GM19468 (cell line): ENCODE measurements around the gene FAM163A.
"Not testable (repeated sequence)": the region's sequence is repeated elsewhere in the genome, so short reads cannot be mapped to it uniquely, and the experiment has no call there.

Experiments
- ATAC-seq: cut with Tn5 transposase; IDR thresholded peaks from one replicate; pipeline ENCODE4 v1.9.1; 2021; ENCODE audit warnings: mild to moderate bottlenecking, moderate library complexity, moderate number of reproducible peaks; ENCODE audit not compliant: unreplicated experiment; ENCODE audit errors: extremely low read depth

Gene FAM163A

DNA sequence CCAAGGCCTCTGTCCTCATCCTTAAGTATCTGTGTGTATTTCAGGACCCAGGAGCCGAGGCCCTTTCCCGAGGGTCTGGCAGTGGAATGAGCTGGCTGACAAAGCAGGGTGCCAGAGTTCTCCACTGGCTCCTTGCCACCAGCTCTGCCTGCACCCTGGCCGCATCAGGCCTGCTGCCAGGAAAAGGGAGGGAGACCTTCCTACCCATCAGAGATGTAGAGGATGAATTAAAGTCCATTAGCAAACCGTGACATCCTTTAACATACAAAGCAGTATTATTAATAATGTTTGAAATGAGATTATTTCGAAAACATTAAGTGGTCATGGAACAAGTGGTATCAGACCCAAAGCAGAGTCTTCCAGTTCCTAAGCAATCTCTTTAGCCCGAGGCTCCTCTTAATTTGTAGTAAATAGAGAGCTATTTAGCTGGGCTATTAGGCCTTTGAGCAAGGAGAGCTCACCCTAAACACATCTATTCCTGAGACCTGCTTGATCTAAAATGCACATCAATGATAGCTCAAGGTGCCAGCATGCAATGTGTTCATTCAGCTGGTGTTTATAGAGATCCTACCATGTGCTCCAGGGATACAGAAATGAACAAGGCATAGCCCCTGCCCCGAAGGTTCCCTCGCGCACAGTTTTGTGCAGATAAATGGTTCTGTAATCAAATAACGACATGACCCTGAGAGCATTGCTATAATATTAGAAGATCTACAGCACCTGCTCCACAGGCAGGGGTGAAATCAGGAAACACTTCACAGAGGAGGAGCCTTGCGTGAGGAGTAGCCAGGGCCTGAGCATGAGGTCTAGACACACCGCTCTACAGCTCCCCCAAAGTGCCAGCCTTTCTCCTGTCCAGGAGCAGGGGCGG lies 44.0 kb downstream of the FAM163A start:
- ATAC-seq = no peak

DNA sequence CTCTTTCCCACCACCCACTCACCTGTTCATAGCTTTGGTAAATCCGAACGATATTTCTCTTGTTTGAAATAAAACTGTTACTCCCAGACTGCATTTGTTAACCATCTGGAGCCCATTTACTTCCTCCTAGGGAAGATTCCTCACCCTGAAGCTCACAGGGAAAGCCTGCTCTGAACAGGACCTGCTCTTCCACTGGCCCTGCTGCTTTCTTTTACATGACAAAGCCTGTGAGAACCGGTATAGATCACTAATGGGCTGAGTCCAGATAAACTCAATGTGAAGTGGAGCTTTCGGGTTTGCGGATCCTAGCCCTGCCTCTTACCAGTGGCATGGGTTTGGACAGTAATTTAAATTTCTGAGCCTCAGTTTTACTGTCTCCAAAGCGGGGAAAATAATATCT lies 45.2 kb downstream of the FAM163A start:
- ATAC-seq = no peak

DNA sequence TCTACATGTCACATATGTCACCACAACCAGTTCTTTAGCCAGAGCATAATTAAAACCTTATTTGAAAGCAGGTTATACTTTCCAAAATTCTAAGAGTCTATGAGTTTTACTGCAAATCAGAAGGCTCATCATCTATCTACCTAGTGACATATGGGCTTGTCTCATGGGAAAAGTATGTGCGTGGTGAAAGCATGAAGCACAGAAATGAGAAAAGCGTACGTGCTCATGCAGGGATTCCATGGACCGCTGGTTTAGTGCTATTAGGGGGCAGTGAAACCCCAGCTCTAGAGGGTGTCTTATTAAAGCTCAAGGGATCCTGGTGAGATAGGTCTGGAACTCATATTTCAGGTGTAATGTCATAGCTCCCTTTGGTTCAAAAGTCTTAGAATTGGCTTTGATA lies 50.2 kb downstream of the FAM163A start:
- ATAC-seq = no peak

DNA sequence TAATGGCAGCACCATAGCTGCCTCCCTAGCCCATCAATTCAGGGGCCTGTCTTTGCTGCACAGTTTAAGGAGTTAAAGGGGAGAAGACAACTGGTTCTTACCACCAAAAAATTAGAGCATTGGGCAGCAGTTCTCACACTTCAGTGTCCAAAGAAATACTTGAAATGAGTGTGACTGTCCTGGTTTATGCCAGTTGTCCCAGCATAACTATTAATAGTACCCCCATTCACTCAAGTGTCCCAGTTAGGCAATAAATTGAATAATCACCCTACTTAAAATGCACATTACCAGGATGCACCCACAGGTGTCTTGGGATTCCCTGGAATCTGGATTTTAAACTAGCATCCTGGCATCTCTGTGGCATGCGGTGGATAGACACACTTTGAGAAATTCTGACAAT lies 51.1 kb downstream of the FAM163A start:
- no peak for ATAC-seq

DNA sequence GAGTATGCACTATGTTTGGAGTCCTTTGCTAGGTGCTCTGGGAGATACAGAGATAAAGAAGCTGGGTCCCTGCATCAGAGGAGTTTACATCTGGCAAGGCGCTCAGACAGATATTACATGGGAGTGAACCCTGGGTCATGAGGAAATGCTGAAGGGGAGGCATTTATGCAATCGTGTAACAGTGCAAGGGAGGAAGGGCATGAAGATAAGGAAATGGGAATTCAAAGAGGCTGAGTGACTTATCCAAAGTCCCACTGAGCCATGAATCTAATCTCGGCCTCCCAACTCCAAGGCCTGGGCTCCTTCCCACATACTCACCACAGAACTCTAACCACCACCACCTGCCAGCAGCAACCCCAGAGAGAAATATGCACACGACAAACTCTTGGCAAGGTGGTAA lies 51.6 kb downstream of the FAM163A start:
- no peak for ATAC-seq

DNA sequence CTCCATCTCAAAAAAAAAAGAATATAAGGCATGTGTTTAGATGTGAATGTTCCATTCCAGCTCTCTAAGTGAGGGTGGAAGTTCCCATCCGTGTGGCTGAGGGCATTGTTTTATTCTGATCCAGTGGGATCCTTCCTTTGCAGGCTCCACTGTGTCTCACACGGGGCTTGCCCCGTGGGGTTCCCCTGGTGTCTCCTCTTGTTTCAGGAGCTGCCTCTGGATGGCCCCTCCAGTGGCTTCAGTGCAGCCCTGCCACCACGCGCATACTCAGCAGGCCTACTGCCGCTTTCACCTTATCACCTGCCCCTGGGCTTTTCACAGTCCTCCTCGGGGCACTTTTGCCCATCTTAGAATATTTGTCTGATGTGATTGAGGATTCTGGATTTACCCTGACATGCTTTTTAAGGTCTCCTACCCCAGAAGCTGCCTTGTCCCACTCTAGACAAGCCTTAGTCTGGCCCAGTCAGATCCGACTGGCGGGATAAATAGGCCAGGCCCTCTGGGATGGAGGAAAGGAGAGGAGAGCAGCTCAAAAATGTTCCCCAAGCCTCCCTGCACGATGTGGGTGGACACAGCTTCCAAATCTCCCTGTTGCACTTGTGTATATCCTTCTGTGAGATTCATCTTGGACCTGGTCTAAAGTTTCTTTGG lies 55.2 kb downstream of the FAM163A start:
- no peak for ATAC-seq

DNA sequence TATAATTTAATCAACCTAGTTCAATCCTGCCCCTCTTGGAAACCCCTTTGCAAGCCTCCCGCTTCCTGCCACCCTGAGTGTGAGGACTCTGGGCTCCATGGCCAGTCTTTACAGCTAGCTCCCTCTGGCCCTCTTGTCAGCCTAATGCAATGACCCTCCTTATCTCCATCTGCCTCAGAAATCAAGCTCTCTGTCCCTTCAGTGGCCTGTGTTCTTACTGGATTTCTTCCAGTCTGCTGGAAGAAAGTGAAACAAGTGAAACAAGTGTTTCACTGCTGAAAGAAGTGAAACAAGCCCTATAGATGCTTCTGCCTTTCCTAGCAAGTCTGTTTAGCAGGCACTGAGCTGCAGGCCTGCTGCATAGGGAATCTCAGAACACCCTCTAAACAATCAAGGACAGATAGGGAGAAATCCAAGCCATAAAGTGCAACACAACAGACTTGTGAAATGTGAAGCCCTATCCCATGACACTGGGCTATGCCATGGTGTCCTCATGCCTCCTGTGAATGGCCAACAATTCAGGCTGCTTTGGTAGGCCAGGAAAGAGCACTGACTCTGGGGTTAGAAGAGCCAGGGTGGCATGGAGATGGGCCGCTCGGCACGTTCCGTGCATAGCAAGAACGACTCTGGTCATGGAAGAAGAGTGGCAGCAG lies 55.9 kb downstream of the FAM163A start:
- ATAC-seq = no peak

DNA sequence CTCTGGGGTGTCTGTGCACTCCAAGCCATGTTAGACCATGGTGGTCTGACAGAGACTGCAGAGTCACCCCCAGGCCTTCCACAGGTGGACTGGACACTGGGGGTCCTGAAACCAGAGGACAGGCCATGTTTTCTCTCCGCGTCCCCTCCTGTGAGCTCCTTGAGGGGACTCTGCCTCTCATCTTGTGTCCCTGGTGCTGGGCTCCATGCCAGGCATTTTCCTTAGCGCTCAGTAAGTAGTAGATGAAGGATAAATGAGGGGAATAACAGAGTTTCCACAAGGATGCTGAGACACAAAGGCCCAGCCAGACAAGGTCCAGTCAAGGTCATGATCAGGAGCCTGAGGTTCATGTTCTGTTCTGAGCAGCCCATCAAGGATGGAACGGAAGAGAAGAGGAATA lies 57.4 kb downstream of the FAM163A start:
- ATAC-seq = no peak

DNA sequence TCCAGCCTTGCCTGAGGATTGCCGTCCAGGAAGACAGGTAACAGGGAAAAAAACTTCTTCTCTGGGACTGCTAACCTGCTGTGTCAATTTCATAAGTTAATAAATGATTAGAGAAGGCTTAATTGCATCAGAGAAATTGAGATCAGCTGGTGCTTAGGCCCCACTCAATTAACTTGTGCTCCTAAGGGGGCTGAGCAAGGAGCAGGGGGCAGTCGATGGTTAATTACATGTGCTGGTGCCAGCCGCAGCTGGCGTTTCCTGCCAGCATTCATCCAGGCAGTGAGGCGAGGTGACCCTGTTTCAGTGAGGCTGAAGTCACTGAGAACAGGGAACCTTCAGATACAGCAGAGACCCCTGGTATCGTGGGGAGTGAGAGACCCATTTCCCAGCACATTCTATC lies 60.0 kb downstream of the FAM163A start:
- ATAC-seq = no peak

DNA sequence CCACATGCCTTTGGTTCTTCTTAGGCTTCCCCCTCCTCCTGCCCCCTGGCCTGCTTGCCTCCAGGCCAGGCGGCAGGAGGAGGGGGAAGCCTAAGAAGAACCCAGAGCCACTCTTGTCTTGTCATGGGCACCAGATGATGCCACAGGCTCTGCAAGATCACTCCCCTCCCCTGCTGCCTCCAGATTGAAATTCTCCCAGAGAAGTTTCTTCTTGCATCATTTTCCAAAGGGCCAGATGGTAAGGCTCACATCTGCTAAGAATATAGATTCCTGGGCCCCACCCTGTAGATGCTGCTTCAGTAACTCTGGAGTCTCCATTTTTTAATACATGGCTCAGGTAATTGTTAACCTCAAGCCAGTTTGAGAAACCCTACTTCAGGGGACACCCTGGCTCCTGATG lies 60.8 kb downstream of the FAM163A start:
- ATAC-seq = no peak

DNA sequence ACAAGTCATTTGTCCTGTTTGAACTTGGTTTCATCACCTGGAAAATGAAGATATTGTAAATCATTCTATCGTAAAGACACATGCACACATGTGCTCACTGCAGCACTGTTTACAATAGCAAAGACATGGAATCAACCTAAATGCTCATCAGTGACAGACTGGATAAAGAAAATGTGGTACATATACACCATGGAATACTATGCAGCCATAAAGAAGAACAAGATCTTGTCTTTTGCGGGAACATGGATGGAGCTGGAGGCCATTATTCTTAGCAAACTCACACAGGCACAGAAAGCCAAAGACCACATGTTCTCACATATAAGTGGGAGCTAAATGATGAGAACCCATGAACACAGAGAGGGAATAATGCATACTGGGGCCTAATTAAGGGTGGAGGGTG lies 61.3 kb downstream of the FAM163A start:
- not testable (repeated sequence) for ATAC-seq

DNA sequence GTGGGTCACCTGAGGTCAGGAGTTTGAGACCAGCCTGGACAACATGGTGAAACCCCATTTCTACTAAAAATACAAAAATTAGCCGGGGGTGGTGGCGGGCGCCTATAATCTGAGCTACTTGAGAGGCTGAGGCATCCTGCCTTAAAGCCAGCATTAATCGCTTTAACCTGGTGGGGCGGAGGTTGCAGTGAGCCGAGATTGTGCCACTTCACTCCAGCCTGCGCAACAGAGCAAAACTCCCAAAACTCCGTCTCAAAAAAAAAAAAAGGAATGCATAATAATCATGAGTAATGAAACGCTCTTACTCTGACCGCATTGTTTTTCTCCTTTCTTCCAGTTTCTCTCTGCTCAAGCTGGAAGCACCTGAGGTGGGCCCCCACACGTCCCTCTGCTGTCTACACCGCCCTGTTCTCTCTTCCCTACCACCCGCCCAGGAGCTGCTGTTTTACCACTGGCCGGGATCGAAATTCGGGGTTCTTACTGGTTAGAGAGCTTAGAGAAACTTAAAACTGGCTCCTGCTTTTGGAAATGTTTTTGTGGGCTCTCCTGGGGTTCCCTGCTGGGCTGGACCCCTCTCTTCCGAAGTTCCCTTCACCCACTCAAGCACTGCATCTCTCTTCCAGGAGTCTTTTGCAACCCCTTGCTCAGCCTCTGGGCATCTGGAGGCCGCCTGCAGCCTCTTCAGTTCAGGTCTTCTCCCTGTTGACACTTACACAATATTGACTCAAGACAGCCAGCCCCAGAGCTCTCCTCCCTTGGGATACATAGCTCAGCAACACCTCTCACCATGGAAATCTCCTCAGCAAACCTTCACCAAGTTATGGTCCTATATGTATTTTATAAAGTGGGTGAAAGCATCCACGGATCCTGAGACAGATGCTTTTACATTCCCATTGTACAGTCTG lies 62.5 kb downstream of the FAM163A start:
- no peak for ATAC-seq

DNA sequence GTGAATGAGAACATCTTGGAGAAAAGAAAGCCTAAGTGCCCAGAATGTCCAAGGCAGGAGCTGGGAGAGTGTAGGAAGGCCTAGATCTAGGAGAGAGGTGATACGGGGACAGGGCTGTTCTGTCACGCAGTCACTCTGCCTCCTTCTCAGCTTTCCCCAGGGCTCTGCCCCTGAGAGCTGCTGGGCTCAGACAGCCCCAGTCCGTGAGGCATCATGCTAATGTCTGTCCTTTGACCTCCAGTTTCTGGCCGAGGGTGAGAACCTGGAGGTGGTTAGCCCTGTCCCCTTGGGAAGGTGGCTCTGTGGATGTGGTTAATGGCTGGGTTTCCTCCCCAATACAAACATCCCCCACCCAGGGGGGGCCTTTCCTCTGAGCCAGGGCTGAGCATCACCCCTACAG lies 63.2 kb downstream of the FAM163A start:
- no peak for ATAC-seq

DNA sequence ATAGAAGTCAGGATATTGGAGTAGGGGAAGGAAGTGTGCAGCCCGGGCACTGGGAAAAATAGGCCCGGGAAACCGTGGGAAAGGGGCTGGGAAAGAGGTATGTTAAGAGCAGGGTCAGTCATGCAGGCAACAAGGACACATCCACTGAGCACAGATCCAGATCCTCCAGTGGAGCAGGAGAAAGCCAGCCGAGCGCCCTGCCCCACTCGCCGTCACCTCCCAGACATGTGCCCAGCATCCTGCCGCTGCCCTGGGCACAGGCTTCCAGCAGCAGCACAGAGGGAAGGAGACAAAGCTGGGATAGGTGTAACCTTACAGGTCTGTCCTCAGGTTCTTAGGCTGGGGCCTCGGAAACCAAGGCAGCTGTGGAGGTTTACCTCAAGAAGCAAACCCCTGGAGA lies 64.2 kb downstream of the FAM163A start:
- no peak for ATAC-seq

DNA sequence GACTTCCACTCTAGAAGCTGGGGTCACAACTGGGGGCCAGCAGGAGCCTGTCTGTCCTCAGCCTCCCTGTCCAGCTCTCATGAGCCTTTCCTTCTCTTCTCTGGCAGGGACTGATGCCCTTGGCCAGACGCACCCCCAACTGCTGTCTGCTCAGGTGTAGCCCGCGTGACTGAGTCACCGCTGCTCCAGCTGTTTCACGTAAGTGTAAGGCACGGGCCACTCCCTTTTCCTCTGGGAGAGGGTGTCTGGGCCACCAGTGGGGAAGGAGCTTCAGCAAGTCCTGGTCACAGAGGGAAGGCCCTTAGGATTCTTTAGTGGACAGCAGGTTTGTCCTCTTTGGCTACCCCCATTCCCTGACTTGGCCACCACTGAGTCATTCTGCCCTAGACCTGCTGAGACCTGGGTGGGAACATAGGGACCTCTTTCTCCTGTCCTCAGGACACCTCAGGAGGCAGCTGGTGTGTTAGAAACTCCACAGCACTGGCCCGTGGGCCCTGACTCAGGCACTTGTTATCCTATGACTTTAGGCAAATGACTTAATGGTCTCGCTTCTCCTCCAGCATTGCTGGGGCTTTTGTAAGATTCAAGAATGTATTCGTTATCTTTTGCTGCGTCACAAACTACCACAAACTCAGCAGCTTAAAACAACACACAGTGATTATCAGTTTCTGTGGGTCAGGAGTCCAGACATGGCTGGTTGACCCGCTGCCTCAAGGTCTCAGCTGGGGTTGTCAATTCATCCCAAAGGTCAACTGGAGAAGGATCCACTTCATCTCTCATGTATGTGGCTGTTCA lies 64.8 kb downstream of the FAM163A start:
- ATAC-seq = no peak

DNA sequence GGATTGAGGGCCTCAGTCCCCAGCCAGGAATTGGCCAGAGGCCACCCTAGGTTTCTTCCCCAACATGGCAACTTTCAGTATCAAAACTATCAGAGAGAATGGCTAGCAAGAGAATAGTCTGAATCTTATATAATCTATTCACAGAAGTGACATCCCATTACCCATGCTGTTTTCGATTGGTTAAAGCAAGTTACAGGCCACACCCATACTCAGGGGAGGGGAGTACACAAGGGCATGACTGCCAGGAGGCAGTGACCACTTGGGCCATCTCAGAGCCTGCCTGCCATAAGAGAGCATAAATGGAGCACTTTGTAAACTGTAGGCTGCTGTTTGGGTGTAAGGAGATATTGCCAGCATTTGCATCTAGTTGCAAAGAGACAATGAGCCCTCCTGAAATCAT lies 65.4 kb downstream of the FAM163A start:
- no peak for ATAC-seq

DNA sequence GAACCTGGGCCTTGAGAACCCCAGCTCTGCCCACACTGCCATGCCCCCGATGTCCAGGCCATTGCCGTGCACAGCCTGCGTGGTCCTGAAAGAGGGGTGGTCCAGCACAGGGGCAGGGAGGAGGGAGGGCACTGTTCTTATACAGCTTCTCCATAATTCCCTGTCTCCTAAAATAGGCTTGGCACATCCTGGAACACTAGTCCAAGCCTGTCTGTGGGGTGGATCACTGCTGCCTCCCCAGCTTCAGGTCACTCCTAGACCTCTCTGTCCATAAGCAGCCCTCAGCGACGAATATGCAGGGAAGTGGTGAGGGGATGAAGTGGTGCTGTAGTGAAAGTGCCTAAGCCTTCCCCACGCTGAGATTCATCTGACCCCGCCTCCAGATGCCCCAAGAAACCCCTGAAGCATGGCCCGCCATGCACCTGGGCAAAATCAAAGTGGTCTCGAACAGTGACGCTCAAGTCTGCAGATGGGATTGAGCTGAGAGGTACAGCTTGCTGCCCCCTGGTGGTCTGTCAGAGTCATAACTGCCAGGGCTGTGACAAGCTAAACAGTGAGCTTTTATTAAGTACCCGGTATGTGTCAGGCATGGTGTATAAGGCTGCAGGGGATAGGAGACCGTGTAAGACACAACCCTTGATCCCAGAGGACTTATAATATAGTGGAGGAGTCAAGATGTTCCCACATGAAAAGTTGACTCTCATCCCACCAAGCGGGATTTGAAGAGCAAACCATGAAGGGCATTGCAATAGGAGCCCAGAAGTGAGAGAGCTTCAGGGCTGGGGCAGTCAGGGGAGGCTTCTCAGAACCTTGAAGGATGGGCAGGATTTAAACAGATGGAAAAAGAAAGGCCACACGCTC lies 66.6 kb downstream of the FAM163A start:
- ATAC-seq = no peak

DNA sequence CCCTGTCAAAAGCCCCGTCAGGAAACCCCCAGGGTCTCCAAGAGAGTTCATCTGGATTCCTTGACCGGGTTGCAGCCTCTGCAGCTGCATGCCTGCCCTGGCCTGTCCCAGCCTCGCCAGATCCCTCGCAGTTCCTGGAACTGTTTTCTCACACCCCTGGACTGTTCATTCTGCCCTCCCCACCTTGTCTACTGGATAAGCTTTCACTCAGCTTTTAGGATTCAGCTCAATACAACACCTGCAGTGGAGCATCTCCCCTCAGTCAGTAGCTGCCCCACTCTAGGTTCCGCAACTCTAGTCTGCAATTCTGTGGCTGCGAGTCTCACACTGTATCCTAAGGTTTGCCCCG lies 67.2 kb downstream of the FAM163A start:
- no peak for ATAC-seq
